Activated CD4-positive, alpha-beta T cell treated with anti-CD3 and anti-CD28 coated beads for 36 hours (primary cell): ENCODE data around the gene OCRL. TPM values are rescaled to one million over a fixed set of nuclear protein-coding genes. Genes with fewer than 3 reads are reported as not detected.

Experiments used
- ATAC-seq: fragments of 200-7000 bp; cut with Tn5 transposase; one replicate; pipeline ENCODE4 v1.10.0; 2021; ENCODE audit warnings: mild to moderate bottlenecking, moderate library complexity
- CTCF ChIA-PET: fragments of 350-600 bp; sonication (Branson Sonifier 250); formaldehyde crosslinking; loops from one replicate; lab custom pipeline; 2021; ENCODE audit warnings: antibody characterized with exemption; lab: Charles Lee
- POLR2A ChIA-PET: fragments of 350-600 bp; sonication (Branson Sonifier 250); formaldehyde crosslinking; loops from one replicate; lab custom pipeline; 2021; ENCODE audit warnings: antibody characterized with exemption, inconsistent platforms; lab: Charles Lee
- DNase-seq: peaks from one replicate; pipeline ENCODE4 v3.0.0-alpha.2; 2020
- H3K27ac Mint-ChIP-seq: one replicate; pipeline ENCODE4 v1.8.0; 2021; ENCODE audit warnings: mixed read lengths
- H3K27me3 Mint-ChIP-seq: one replicate; pipeline ENCODE4 v1.8.0; 2021; ENCODE audit warnings: mixed read lengths
- H3K36me3 Mint-ChIP-seq: one replicate; pipeline ENCODE4 v1.8.0; 2021; ENCODE audit warnings: low read depth, mixed read lengths
- H3K4me1 Mint-ChIP-seq: one replicate; pipeline ENCODE4 v1.8.0; 2021; ENCODE audit warnings: mixed read lengths
- H3K4me3 Mint-ChIP-seq: one replicate; pipeline ENCODE4 v1.8.0; 2021; ENCODE audit warnings: mild to moderate bottlenecking, moderate library complexity, mixed read lengths
- H3K9me3 Mint-ChIP-seq: one replicate; pipeline ENCODE4 v1.8.0; 2021; ENCODE audit warnings: low read depth, mixed read lengths
- intact Hi-C, 2 experiments: fragments of 100-400 bp; cut with DNase I in 1 of 2; cut with micrococcal nuclease in 1 of 2; formaldehyde crosslinking; loops; one replicate each; pipeline versions ENCODE4 v1.14.2 to v1.15.1; 2022 to 2024; cut with DNase I, micrococcal nuclease
- total RNA-seq, 2 experiments: library from RNA; stranded (reverse); gene quantifications; one replicate each; pipeline ENCODE4 v1.2.3, GENCODE V29; 2021

The OCRL gene
- total RNA-seq, 2 experiments from 2014 or later: 3.5 to 3.8 TPM

DNA sequence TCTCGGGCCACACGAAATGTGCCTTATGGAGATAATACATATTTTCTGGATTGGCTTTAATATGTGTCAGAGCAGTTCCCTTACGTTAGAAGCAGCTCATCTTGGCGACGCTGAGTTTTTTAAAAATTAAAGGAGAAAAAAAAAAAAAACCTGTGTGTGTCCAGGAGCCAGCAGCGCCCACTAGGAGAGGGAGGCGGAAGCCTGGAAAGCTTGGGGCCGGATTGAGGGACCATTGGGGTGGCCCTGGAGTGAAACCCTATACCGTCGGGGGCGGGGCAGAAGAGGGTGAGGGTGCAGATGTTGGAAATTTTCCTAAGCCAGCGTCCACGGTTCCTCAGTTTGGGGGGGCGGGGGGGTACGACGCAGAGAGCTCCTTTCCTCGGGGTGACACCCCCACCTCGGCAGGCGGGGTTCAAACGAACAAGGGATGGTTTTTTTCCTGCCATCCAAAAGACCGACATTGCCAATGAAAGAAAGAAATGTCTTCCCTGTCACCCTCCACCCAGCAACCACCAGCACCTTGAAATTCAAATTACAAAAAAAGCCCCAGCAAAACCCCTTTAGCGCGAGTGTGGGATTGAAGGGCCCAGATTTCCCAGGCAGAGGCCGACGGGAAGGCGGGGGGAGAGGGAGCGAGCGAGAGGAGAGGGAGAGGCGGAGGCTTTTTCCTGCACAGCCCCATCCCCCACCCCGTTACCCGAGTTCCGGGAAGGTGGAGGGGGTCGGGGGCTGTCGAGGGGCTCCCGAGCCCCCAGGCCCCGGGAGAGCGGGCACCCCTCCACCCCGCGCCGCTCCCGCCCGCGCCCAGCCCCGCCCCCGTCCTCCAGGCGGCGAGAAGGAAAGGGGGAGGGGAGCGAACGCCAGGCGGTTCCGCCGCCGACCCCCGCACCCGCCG lies 17.6 kb upstream of the OCRL start:
- H3K4me3 Mint-ChIP-seq: peak overlapping the region; percentile 69
- no peaks in the 10 kb centered on the region for H3K4me1 Mint-ChIP-seq
- no peaks in the 10 kb centered on the region for H3K9me3 Mint-ChIP-seq
- intact Hi-C loops: no loop called here
- peak; percentile 19 for DNase-seq
- ChIA-PET CTCF (no interaction called here), POLR2A (interaction anchor here (0.6 kb wide), 1 partner anchor 561 kb away, joined by 4 read pairs; no protein-coding TSS in a partner anchor)
- H3K27me3 Mint-ChIP-seq: peaks cover 10% of the 10 kb centered on the region
- no peaks in the 10 kb centered on the region for H3K36me3 Mint-ChIP-seq
- H3K27ac Mint-ChIP-seq: no peak overlapping the region
- no peak for ATAC-seq

DNA sequence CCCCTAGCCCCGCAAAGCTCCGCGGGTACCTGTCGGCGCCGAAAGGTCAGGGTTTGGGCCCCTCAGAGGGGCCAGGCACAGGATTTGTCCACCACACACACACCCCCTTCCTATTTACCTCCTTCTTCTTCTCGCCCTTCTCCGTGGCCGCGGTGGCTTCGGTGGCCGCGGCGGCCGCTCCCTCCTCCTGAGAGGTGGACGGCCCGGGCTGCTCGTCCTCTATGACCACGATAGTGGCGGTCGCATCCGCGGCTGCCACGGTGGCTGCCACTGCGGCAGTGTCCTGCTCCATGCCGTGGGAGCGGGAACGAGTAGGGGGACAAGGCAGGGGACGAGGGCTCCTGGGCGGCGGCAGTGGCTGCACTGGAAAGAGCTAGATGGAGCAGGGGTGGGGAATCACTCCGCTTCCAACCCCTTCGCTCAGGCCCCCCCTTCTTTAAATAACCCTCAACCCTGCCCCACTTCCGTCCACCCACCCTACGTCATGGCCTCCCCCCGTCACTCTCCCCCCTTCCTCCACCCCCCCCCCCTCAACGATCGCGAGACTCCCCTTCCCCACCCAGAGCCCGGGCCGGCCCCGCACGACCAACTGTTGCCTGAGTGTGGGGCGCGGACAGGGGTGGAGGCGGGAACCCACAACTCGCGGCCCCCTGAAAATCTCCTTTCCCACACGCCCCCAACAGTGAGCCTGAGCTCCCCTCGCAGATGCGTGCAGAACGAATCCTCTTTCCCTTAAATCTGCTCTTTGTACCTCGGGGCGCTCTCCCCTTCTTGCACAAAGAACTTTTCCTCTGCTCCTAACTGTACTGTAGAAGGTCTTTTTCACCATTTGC lies 16.8 kb upstream of the OCRL start, which contains the start of gene SMARCA1:
Gene SMARCA1 (minus strand): TSS at position 412 of the 833 bp plus-strand sequence. CDS start 120 bp downstream, at position 292.
- H3K36me3 Mint-ChIP-seq: no peaks in the 10 kb centered on the region
- peak; percentile 6 for DNase-seq
- H3K9me3 Mint-ChIP-seq: no peaks in the 10 kb centered on the region
- ChIA-PET CTCF (no interaction called here), POLR2A (no interaction called here)
- intact Hi-C loops: no loop called here
- H3K4me1 Mint-ChIP-seq: no peaks in the 10 kb centered on the region
- peak within 1 kb of the TSS; percentile 69 for H3K4me3 Mint-ChIP-seq
- ATAC-seq: no peak
- peaks cover 10% of the 10 kb centered on the region for H3K27me3 Mint-ChIP-seq
- no peak within 1 kb of the TSS for H3K27ac Mint-ChIP-seq

DNA sequence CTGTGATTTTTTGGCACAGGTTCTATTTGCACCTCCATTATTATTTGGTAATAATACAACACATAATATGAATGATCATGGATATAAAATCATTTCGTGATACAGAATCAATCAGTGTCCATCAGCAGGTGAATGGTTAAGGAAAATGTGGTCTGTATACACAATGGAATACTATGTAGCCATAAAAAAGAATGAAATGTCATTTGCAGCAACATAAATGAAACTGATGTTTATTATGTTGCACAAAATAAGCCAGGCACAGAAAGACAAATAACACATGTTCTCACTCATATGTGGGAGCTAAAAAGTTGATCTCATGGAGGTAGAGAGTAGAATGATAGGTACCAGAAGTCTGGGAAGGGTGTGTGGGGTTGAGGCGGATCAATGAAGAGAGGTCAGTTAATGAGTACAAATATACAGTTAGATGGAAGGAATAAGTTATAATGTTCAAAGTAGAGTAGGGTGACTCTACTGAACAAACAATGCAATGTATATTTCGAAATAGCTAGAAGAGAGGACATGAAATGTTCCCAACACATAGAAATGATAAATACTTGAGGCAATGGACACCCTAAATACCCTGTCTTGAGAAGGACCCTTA lies 15.7 kb upstream of the OCRL start:
- DNase-seq (no peak), ATAC-seq (no peak)
- H3K27me3 Mint-ChIP-seq: peaks cover 10% of the 10 kb centered on the region
- POLR2A ChIA-PET: no interaction called here
- H3K36me3 Mint-ChIP-seq: no peaks in the 10 kb centered on the region
- H3K27ac Mint-ChIP-seq: no peak overlapping the region
- H3K4me1 Mint-ChIP-seq: no peaks in the 10 kb centered on the region
- intact Hi-C loops: no loop called here
- no peaks in the 10 kb centered on the region for H3K9me3 Mint-ChIP-seq
- no peak overlapping the region for H3K4me3 Mint-ChIP-seq
- CTCF ChIA-PET: interaction anchor here (0.6 kb wide), 1 partner anchor 21 kb away, joined by 3 read pairs; no protein-coding TSS in a partner anchor

DNA sequence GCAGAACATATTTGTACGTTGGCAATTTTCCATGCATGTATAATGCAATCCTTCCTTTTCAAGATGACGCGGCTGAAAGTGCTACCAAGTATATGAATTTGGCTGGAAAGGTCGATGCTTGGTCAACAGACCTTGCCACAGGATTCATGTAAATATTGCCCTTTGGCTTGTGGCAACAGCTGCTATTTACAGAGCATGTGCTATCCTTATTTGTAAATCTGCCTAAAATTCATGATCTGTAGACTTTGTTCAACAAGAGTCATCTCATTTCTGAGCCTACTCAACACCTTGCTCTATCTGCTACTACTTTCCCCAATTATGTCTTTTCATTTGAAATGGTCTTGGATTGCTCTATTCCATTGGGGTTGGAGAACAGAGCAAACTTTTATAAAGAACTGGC lies 14.9 kb upstream of the OCRL start:
- ATAC-seq (no peak), DNase-seq (no peak)
- Mint-ChIP-seq H3K27ac (no peak overlapping the region), H3K9me3 (no peaks in the 10 kb centered on the region), H3K4me3 (no peak overlapping the region), H3K4me1 (no peaks in the 10 kb centered on the region), H3K27me3 (peaks cover 10% of the 10 kb centered on the region), H3K36me3 (no peaks in the 10 kb centered on the region)
- ChIA-PET POLR2A (no interaction called here), CTCF (no interaction called here)
- intact Hi-C loops: no loop called here

DNA sequence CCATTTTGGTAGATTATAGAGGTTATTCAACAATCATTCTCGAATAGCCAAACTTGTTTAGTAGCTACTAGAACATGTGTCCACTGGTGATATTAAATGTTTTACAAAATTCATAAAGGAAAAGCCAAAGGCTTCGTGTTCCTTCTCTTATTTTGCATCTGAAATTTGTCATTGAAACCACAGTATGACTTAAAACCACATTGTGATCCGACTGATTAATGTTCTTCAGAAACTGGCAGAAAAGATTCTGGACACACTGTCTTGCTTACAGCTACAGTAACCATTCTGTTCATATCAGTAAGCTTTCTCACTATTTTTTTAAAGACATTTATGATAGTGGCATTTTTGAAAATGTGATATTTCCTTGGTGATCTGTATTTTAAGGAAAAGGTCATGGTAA lies 14.2 kb upstream of the OCRL start:
- POLR2A ChIA-PET: no interaction called here
- Mint-ChIP-seq H3K4me3 (no peak overlapping the region), H3K27me3 (peaks cover 10% of the 10 kb centered on the region)

DNA sequence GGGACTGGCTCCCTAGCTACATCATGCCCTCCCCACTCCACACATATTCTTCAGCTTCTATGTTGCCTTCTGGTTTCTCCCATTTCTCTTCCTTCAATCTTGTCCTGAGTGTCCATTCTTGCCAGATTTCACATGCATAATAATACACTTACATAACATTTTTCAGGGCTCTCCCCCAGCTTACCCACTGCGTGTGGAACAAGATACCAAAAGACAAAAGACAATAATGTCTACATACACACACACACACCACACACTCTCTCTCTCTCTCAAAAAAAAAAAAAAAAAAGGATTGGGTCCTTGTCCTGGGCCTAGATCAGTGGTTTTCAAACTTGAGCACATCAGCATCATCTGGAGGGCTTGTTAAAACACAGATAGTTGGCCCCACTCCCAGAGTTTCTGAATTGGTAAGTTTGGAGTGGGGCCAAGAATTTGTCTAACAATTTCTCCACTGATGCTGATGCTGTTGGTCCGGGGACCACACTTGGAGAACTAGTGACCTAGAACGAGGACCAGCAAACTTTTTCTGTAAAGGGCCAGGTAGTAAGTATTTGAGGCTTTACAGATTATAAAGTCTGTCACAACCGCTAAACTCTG lies 10.3 kb upstream of the OCRL start:
- ATAC-seq (no peak), DNase-seq (no peak)
- H3K4me3 Mint-ChIP-seq: no peak overlapping the region
- H3K27me3 Mint-ChIP-seq: no peaks in the 10 kb centered on the region
- ChIA-PET CTCF (no interaction called here), POLR2A (no interaction called here)
- no peak overlapping the region for H3K27ac Mint-ChIP-seq
- intact Hi-C loops: no loop called here
- H3K4me1 Mint-ChIP-seq: no peaks in the 10 kb centered on the region
- no peaks in the 10 kb centered on the region for H3K36me3 Mint-ChIP-seq
- H3K9me3 Mint-ChIP-seq: no peaks in the 10 kb centered on the region

More for the DNA sequence above, 14.2 kb upstream of the OCRL start:
- H3K36me3 Mint-ChIP-seq: no peaks in the 10 kb centered on the region
- no peak for ATAC-seq
- no peak for DNase-seq
- H3K27ac Mint-ChIP-seq: no peak overlapping the region
- intact Hi-C loops: loop anchor here in 1 of 2 experiments (2.0 kb wide), 1 partner anchor 15 kb away; the partner anchor contains the start of gene OCRL
- CTCF ChIA-PET: no interaction called here
- no peaks in the 10 kb centered on the region for H3K9me3 Mint-ChIP-seq
- H3K4me1 Mint-ChIP-seq: no peaks in the 10 kb centered on the region

DNA sequence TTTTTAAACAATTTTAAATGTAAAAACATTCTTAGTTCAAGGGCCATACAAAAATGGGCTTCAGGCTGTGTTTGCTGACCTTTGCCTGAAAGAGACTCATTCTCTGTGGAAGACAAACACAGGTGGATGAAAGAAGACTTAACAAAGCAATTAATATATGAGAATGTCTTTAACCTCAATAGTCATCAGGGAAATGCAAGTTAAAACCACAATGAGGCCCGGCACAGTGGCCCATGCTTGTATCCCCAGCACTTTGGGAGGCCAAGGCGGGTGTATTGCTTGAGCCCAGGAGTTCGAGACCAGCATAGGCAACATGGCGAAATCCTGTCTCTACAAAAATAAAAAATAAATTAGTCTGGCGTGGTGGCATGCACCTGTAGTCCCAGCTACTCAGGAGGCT lies 9.6 kb upstream of the OCRL start:
- H3K27me3 Mint-ChIP-seq: no peaks in the 10 kb centered on the region
- ChIA-PET POLR2A (no interaction called here), CTCF (no interaction called here)
- no peak overlapping the region for H3K27ac Mint-ChIP-seq
- no peak overlapping the region for H3K4me3 Mint-ChIP-seq
- no peak for ATAC-seq
- no peaks in the 10 kb centered on the region for H3K36me3 Mint-ChIP-seq
- DNase-seq: no peak
- H3K4me1 Mint-ChIP-seq: no peaks in the 10 kb centered on the region
- intact Hi-C loops: no loop called here
- no peaks in the 10 kb centered on the region for H3K9me3 Mint-ChIP-seq

DNA sequence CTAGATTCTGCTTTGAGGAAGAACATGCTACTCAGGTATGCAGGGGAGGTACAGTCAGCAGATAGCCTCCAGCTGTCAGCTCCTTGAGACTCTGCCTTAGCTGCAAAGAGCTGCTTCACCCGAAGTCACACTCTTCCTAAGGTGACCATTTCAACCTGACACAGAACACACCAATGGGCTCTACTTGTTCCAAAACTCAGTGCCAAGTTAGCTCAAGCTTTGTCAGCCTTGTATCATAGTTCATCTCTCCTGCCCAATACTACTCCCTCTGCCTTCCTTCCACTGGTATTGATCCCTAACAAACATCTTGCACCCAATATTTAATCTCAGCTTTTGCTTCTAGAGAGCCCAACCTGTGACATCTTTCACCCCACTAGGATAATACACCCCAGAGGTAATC lies 8.9 kb upstream of the OCRL start:
- ATAC-seq: no peak
- intact Hi-C loops: no loop called here

DNA sequence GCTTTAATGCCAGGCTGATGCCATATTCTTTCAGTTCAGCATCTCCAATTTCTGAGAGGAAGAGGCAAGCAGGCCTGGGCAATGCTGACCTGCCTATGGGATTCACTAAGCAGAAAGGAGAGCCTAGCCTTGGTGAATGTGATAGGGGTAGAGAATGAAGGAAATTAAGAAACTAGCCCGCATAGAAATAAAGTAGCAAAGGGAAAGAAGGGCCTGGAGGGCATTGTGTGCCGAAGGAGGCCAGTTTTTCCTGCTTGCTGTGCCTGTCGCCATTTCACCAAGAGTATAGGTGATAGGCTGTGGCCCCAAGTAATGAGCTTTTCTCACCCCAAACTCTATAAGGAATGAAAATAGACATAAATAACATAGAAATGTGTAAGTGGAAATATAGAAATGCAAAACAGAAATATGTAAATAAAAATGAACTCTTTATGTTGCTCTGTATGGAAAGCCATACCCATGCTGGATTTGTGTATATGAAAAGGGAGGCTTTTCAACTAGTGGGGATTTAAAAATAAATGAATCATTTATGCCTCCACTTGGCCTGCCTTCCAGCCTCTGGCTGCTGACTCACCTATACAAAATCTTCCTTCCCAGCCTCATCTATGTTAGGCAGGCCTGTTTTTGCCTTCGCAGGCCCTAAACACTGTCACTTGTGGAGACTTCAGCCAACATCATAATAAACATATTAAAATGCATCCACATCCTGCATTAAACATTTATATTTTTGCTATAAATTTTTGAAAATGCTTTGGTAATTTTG lies 5.1 kb upstream of the OCRL start:
- POLR2A ChIA-PET: no interaction called here
- DNase-seq (no peak), ATAC-seq (no peak)
- Mint-ChIP-seq H3K27ac (no peak overlapping the region), H3K36me3 (no peaks in the 10 kb centered on the region), H3K4me1 (peaks cover 3% of the 10 kb centered on the region), H3K4me3 (no peak overlapping the region), H3K27me3 (no peaks in the 10 kb centered on the region), H3K9me3 (no peaks in the 10 kb centered on the region)
- CTCF ChIA-PET: no interaction called here
- intact Hi-C loops: no loop called here

More for the DNA sequence above, 8.9 kb upstream of the OCRL start:
- Mint-ChIP-seq H3K27me3 (no peaks in the 10 kb centered on the region), H3K4me1 (no peaks in the 10 kb centered on the region), H3K9me3 (no peaks in the 10 kb centered on the region), H3K36me3 (no peaks in the 10 kb centered on the region), H3K27ac (no peak overlapping the region), H3K4me3 (no peak overlapping the region)
- POLR2A ChIA-PET: no interaction called here
- CTCF ChIA-PET: no interaction called here
- DNase-seq: no peak

DNA sequence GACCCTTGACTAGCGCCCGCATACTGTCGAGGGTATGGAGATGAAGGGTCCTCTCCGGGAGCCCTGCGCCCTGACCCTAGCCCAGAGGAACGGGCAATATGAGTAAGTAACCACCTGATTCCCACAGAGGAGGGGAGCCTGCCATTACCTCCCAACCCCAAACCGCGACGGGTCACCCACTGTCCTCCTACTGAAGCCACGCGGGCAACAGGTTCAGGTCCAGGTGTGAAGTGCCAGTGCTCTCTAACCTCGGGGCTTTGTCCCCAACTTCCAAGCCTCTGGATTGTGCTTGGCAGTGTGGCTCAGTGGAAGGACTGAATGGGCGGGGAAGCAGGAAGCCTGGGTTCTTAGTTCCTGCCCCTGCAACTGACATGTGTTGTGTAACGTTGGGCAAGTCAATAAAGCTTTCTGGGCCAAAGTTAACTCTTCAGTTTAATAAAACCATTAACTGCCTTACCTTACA lies 694 bp downstream of the OCRL start:
- CTCF ChIA-PET: interaction anchor here (0.6 kb wide), 1 partner anchor 393 kb away, joined by 3 read pairs; no protein-coding TSS in a partner anchor
- no peaks in the 10 kb centered on the region for H3K9me3 Mint-ChIP-seq
- no peaks in the 10 kb centered on the region for H3K27me3 Mint-ChIP-seq
- ATAC-seq: peak; percentile 30
- peak; percentile 17 for DNase-seq
- intact Hi-C loops: loop anchor here in 1 of 2 experiments (2.0 kb wide), 1 partner anchor 14 kb away; no protein-coding TSS in a partner anchor
- H3K36me3 Mint-ChIP-seq: no peaks in the 10 kb centered on the region
- POLR2A ChIA-PET: no interaction called here
- peaks cover 9% of the 10 kb centered on the region for H3K4me1 Mint-ChIP-seq
- H3K27ac Mint-ChIP-seq: no peak overlapping the region
- peak overlapping the region; percentile 69 for H3K4me3 Mint-ChIP-seq
